ENCODE measurements around the gene GNAT1.
"Not testable (repeated sequence)": the region's sequence is repeated elsewhere in the genome, so short reads cannot be mapped to it uniquely, and the experiment has no call there.

The GNAT1 gene

DNA sequence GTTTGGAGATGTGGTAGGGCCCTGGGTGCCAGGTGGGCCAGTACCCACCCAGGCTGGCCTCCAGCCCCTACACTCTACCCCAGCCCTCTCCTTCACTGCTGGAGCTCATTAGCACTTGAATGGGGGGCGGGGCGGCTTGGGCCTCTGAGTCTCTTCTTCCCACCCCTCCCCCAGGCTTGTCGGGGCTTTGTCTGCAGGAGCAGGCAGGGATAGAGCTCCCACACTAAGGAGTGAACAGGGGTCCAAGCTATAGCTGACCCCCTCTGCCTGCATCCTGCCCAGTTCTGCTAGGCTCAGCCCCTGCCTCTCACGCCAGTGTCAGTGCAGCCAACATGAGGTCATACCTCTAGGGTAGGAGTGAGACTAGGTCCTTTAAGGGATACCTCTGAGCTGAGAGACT is 49.8 kb downstream of the GNAT1 start:
- DNase-seq (ENCODE audit: low read depth in 3 of 3) = no peak

- DNase-seq (ENCODE audit: low read depth in 3 of 3) = no peak
Observed at GRCh38 chr3:50241713-50242380, 50.4 kb downstream of the GNAT1 start.

DNA sequence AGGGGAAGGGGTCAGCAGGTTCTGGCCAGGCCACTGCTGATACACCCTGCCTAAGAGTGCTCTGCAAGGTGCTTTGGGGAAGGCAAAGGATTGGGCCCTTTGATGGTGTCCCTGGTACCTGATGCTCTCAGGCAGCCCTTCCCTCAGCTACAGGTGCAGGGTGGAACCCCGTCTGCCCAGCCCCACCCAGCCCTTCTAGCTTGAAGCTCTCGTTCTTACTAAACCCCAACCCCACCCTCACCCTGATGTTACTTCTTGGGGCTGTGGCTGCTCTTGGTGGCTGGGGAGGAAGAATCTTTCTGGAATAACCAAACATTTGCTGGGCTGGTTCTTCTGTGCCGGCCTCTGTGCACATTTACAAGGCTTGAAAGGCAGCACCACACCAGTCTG is 51.0 kb downstream of the GNAT1 start:
- DNase-seq (ENCODE audit: low read depth in 3 of 3) = no peak

DNA sequence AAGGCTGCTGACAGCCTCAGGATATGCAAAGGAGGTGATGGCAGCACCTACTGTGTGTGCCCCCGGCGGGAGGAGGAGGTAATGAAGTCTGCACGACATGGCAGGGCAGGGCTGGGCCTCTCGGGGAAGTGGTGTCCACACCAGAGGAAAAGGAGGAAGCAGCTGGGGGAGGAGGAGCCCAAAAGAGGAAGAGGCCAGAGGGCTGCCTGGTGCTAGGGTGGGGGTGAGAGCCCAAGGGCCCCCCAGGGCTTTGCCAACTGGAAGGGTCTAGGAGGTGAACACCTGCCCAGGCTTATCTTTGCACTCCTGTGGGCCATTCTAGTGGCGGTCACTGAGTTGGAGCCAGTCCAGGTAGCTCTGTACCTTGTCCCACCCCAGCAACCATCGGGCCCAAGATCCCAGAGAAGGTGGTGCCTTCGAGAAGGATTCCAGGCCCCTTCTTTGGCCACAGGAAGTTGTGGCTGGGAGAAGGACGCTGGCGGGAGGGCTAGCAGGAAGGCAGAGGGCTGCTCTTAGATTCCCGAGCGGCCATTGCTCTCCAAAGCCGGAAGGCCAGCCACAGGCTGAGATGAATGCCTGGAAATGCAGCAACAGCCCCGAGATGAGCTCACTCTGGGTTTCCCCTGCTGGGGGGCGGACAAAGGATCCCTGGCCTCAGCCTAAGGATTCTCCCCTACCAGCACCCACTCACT is 51.6 kb downstream of the GNAT1 start:
- DNase-seq (ENCODE audit: low read depth in 3 of 3) = peak in 1 of 3 donors; percentile 31

- DNase-seq (ENCODE audit: low read depth in 3 of 3) = no peak
Observed at GRCh38 chr3:50243543-50243895, 52.1 kb downstream of the GNAT1 start.

DNA sequence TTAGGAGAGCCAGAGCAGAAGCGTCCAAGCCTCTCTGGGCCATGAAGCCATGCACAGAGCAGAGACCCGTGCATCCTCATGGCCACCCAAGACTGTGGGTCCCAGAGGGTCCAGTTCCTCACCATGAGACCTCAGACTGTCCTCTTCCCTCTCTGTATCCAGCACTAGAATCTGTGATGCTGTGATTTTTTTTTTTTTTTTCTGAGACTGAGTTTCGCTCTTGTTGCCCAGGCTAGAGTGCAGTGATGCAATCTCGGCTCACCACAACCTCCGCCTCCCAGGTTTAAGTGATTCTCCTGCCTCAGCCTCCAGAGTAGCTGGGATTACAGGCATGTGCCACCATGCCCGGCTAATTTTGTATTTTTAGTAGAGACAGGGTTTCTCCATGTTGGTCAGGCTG is 53.4 kb downstream of the GNAT1 start:
- DNase-seq (ENCODE audit: low read depth in 3 of 3) = not testable (repeated sequence)

DNA sequence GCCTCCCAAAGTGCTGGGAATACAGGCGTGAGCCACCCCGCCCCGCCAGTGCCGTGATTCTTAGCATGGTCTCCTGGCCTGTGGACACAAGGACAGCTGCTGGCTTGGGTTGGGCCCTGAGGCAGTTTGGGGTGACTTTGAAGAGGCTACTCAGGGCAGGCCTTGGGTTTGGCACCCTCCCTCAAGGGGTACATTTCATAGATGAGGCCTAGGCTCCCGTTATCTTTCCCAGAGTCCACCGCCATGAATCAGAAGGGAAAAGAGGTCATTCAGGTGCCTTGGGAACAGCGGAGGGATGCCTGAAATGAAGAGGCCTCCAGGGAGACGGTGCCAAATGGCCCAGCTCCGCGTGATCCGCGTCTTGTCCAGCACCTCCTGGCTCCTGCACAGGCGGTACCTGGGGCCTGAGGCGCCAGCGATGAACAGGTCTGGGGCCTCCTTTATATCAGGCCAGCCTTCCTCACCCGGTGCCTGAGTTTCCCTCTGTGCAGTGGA is 53.9 kb downstream of the GNAT1 start:
- DNase-seq (ENCODE audit: low read depth in 3 of 3) = no peak

DNA sequence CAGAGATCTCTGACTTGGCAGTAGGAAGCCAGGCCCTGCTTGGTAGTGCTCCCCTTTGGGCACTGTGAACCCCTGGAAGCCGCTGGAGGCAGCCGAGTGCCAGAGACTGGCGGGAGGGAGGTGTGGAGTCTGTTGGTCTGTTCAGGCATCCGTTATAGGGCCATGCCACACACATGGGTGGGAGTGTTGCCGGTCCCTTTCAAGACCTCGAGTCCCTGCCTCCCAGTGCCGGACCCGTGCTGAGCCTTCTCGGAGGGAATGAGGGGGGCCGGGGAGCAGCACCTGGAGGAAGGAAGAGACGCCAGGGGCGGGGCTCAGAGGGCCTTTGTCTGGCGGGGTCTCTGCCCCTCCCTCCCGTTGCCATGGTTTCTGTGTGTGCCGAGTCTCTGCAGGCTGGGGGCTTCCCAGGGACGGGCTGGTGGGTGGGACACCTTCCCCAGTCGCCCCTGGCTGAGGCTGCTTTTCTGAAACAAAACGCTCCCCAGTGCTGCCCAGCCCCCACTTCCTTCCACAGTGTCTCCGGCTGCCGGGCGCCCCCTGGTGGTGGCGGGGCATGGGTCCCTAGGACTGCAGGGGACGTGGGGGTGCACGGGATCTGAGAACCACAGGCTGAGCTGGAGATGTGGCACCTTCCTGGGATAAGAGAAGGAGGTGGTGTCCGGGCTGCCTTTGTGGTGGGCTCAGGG is 54.6 kb downstream of the GNAT1 start:
- DNase-seq (ENCODE audit: low read depth in 3 of 3) = peak; percentile 84 to 96 (median 92)

DNA sequence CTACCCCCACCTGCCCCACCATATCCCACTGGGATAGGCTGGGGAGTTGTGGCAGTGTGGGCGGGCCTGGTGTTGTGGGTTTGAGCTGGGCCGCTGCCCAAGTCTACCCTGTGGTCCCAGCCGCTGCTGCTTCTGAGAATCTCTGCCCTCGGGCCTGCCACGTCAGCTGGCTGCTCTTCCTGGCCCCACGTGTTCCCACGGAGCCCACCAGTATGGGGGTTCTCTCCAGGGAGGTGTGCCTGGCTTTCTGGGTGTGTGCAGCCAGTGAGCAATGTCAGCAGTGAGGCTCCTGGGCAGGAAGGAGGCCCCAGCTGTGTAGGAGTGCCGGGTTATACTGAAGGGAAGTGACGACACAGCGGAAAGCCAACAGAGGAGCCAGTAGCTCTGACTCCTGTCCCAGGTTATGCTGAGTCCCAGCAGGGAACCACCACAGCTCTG is 55.1 kb downstream of the GNAT1 start:
- DNase-seq (ENCODE audit: low read depth in 3 of 3) = peak; percentile 74 to 82 (median 82)
